Endothelial cell of umbilical vein (primary cell): Measurements from ENCODE around the gene DENND4A. TPM values are rescaled to one million over a fixed set of nuclear protein-coding genes. Genes with fewer than 3 reads are reported as not detected.

Experiments
- BruUV-seq: library from RNA; stranded (reverse); fragments of 400-500 nt; replicated peaks from 2 replicates; lab custom pipeline; 2021; lab: Mats Ljungman, UMichigan
- CTCF ChIA-PET: fragments of 300-600, 350-600 bp; sonication (Branson Sonifier 250); formaldehyde crosslinking; loops from one replicate; lab custom pipeline; 2021; ENCODE audit warnings: antibody characterized with exemption, inconsistent platforms; lab: Charles Lee
- POLR2A ChIA-PET: fragments of 300-600, 350-600 bp; sonication (Branson Sonifier 250); formaldehyde crosslinking; loops from one replicate; lab custom pipeline; 2021; ENCODE audit warnings: antibody characterized with exemption, inconsistent platforms; lab: Charles Lee
- DNase-seq: peaks from one replicate; pipeline ENCODE4 v3.0.0-alpha.2; 2011; ENCODE audit warnings: low read depth, low spot score
- FAIRE-seq: peaks from 2 replicates; lab custom pipeline; 2011; peaks lifted over from hg19 to GRCh38; lab: Jason Lieb, UNC
- H2AFZ ChIP-seq: 2 replicates; pipeline ENCODE4 v1.6.0; 2012; ENCODE audit warnings: low read depth, low read length, control low read depth, inconsistent platforms
- H3K27ac ChIP-seq: 2 replicates; pipeline ENCODE4 v1.5.1; 2011; ENCODE audit warnings: low read depth, mild to moderate bottlenecking, control low read depth, low read length, moderate library complexity; ENCODE audit not compliant: insufficient read depth
- H3K27me3 ChIP-seq, 2 experiments: 2 replicates each; pipeline versions ENCODE4 v1.6.0 to v1.6.1; 2011; ENCODE audit warnings: low read length in 2 of 2, mixed read lengths in 1 of 2; ENCODE audit not compliant: control insufficient read depth in 2 of 2, insufficient read depth in 2 of 2
- H3K36me3 ChIP-seq, 2 experiments: 2 replicates in 1 of 2; 3 replicates in 1 of 2; pipeline ENCODE4 v1.5.1; 2011; ENCODE audit warnings: low read length in 2 of 2, mild to moderate bottlenecking in 1 of 2, moderate library complexity in 1 of 2; ENCODE audit not compliant: control insufficient read depth in 2 of 2, insufficient read depth in 2 of 2; ENCODE audit errors: extremely low read depth in 1 of 2
- H3K4me1 ChIP-seq: 3 replicates; pipeline ENCODE4 v1.5.1; 2011; ENCODE audit warnings: mild to moderate bottlenecking, low read length; ENCODE audit not compliant: control insufficient read depth, insufficient read depth; ENCODE audit errors: extremely low read depth
- H3K4me2 ChIP-seq: 2 replicates; pipeline ENCODE4 v1.6.1; 2011; ENCODE audit warnings: low read length, control low read depth, mixed read lengths; ENCODE audit not compliant: insufficient read depth
- H3K4me3 ChIP-seq, 3 experiments: fragments of 200-600 bp in 1 of 3; sonication (generic), shearing (Covaris generic) in 1 of 3; replicated peaks in 1 of 3; 2 replicates each; pipeline ENCODE4 v1.5.1; 2011 to 2016; ENCODE audit warnings: control low read depth in 3 of 3, low read length in 3 of 3, mild to moderate bottlenecking in 2 of 3, inconsistent platforms in 1 of 3, low read depth in 1 of 3, moderate library complexity in 1 of 3; ENCODE audit not compliant: insufficient read depth in 1 of 3
- H3K79me2 ChIP-seq: 2 replicates; pipeline ENCODE4 v1.6.0; 2012; ENCODE audit warnings: low read length, inconsistent platforms; ENCODE audit not compliant: control insufficient read depth, insufficient read depth
- H3K9ac ChIP-seq: replicated peaks from 2 replicates; pipeline ENCODE3; 2011; ENCODE audit warnings: low read length, control low read depth; ENCODE audit not compliant: insufficient read depth; ENCODE audit errors: extremely low read depth
- H3K9me1 ChIP-seq: replicated peaks from 3 replicates; pipeline ENCODE4 v1.6.0; 2011; ENCODE audit warnings: mild to moderate bottlenecking, low read length; ENCODE audit not compliant: control insufficient read depth, insufficient read depth; ENCODE audit errors: extremely low read depth
- H3K9me3 ChIP-seq: replicated peaks from 2 replicates; pipeline ENCODE4 v1.5.1; 2012; ENCODE audit warnings: low read length, inconsistent platforms; ENCODE audit not compliant: control insufficient read depth, insufficient read depth
- H4K20me1 ChIP-seq: replicated peaks from 2 replicates; pipeline ENCODE3; 2011; ENCODE audit warnings: mild to moderate bottlenecking, low read length; ENCODE audit not compliant: control insufficient read depth, insufficient read depth; ENCODE audit errors: extremely low read depth
- CTCF ChIP-seq, 2 donors: IDR thresholded peaks; 1 replicate in 1 of 2; 2 replicates in 1 of 2; pipeline ENCODE4 v1.5.1; 2011; ENCODE audit warnings: low read length in 2 of 2, mild to moderate bottlenecking in 2 of 2, moderate library complexity in 2 of 2, control low read depth in 1 of 2, inconsistent platforms in 1 of 2, low read depth in 1 of 2; ENCODE audit not compliant: insufficient read depth in 1 of 2; ENCODE audit errors: extremely low read depth in 1 of 2
- EZH2 ChIP-seq: IDR thresholded peaks from 2 replicates; pipeline ENCODE4 v1.6.1; 2012; ENCODE audit warnings: borderline replicate concordance, low read depth, mild to moderate bottlenecking, moderate library complexity, low read length, inconsistent platforms; ENCODE audit not compliant: severe bottlenecking
- FOS ChIP-seq: IDR thresholded peaks from 2 replicates; pipeline ENCODE4 v1.6.1; 2011; ENCODE audit warnings: mild to moderate bottlenecking, low read length, moderate library complexity, borderline replicate concordance; ENCODE audit not compliant: insufficient read depth
- GATA2 ChIP-seq: IDR thresholded peaks from 2 replicates; pipeline ENCODE4 v1.7.0; 2011; ENCODE audit warnings: low read depth, mild to moderate bottlenecking, moderate library complexity, mixed read lengths, low read length; ENCODE audit not compliant: insufficient read length, insufficient read depth
- JUN ChIP-seq: IDR thresholded peaks from 2 replicates; pipeline ENCODE4 v1.6.1; 2011; ENCODE audit warnings: borderline replicate concordance, low read depth; ENCODE audit not compliant: insufficient read length, insufficient read depth
- MAX ChIP-seq: IDR thresholded peaks from 2 replicates; pipeline ENCODE4 v1.6.1; 2011; ENCODE audit not compliant: insufficient read depth, insufficient read length
- MYC ChIP-seq: IDR thresholded peaks from one replicate; pipeline ENCODE4 v1.6.1; 2011; ENCODE audit warnings: mild to moderate bottlenecking, low read depth, low read length
- POLR2A ChIP-seq: IDR thresholded peaks from 2 replicates; pipeline ENCODE4 v1.6.1; 2012; ENCODE audit warnings: low read depth, mild to moderate bottlenecking, control low read depth, low read length
- POLR2AphosphoS5 ChIP-seq: IDR thresholded peaks from 2 replicates; pipeline ENCODE4 v1.6.1; 2012; ENCODE audit warnings: low read depth, mild to moderate bottlenecking, control low read depth, low read length, moderate library complexity; ENCODE audit not compliant: insufficient read depth
- dilution Hi-C: fragments of 300-500 bp; cut with MboI; formaldehyde crosslinking; loops from one replicate; pipeline ENCODE4 v1.15.0; 2019; ENCODE audit warnings: low sequenced_read_pairs; ENCODE audit not compliant: extremely low pct_ligation_motif_present
- intact Hi-C: fragments of 100-400 bp; cut with micrococcal nuclease; formaldehyde crosslinking; loops from one replicate; pipeline ENCODE4 v1.10.0; 2022
- polyA plus RNA-seq, 4 experiments: library from polyadenylated mRNA; depleted of rRNA in 3 of 4; stranded (reverse) in 3 of 4; unstranded in 1 of 4; fragments of >200 nt; gene quantifications; 2 replicates each; pipeline versions ENCODE4 v1.2.1 to v1.2.3, GENCODE V29; 2011 to 2012; ENCODE audit warnings: missing spikeins in 1 of 4
- total RNA-seq: library from RNA; stranded (reverse); gene quantifications from 2 replicates; pipeline ENCODE4 v1.2.3, GENCODE V29; 2021

The DENND4A gene
- total and polyA plus RNA-seq, 2 donors (not counting 3 experiments of a cell fraction or from before 2014, with no cell fraction given) = 5.7 to 22.2 TPM

- dilution Hi-C loops (no loop called here), intact Hi-C loops (no loop called here)
- Histone ChIP-seq H3K27ac (no peak overlapping the region), H3K9ac (no peak overlapping the region), H3K4me3 (no peak overlapping the region), H3K79me2 (no peaks in the 10 kb centered on the region), H3K36me3 (peaks cover 0 to 3% of the 10 kb centered on the region in 2 experiments), H2AFZ (no peak overlapping the region), H4K20me1 (no peaks in the 10 kb centered on the region), H3K27me3 (no peaks in the 10 kb centered on the region), H3K9me3 (no peaks in the 10 kb centered on the region), H3K9me1 (no peaks in the 10 kb centered on the region), H3K4me2 (no peak overlapping the region), H3K4me1 (peaks cover 28% of the 10 kb centered on the region)
- ChIA-PET CTCF (no interaction called here), POLR2A (no interaction called here)
- DNase-seq (no peak), FAIRE-seq (no peak)
- TF ChIP-seq POLR2AphosphoS5 (no peak), JUN (no peak), GATA2 (no peak), MYC (no peak), POLR2A (no peak), EZH2 (no peak), CTCF (IDR thresholded peaks at IDR 0.05; ENCODE audit: extremely low read depth in 1 of 2, insufficient read depth in 1 of 2, low read depth in 1 of 2, low read length in 2 of 2) (no peak), FOS (no peak), MAX (no peak)
- BruUV-seq = no TSS peak
Measured at GRCh38 chr15:65651042-65651322, 141.1 kb downstream of the DENND4A start.
